ENCODE results near the gene ZNF628.

ZNF628 gene

GRCh38 chr19:55502197-55502952 is 26.0 kb downstream of the ZNF628 start:
- DNase-seq, result no peak

GRCh38 chr19:55503157-55503501 is 26.7 kb downstream of the ZNF628 start:
- DNase-seq, result no peak

- peak; percentile 93 for DNase-seq
Measured at GRCh38 chr19:55503502-55504251, 27.3 kb downstream of the ZNF628 start.

GRCh38 chr19:55504252-55504603 is 27.8 kb downstream of the ZNF628 start:
- no peak for DNase-seq

GRCh38 chr19:55504981-55505380 is 28.6 kb downstream of the ZNF628 start:
- DNase-seq, result no peak

GRCh38 chr19:55508120-55508519 is 31.7 kb downstream of the ZNF628 start:
- no peak for DNase-seq

GRCh38 chr19:55516878-55517620 is 40.6 kb downstream of the ZNF628 start:
- peak; percentile 91 for DNase-seq

- peak; percentile 86 for DNase-seq
Measured at GRCh38 chr19:55519451-55520311, 43.3 kb downstream of the ZNF628 start.

- no peak for DNase-seq
Measured at GRCh38 chr19:55520691-55521292, 44.4 kb downstream of the ZNF628 start.

- no peak for DNase-seq
Measured at GRCh38 chr19:55525289-55526101, 49.1 kb downstream of the ZNF628 start.

- DNase-seq, result peak; percentile 67
Measured at GRCh38 chr19:55526216-55527196, 50.1 kb downstream of the ZNF628 start.

- DNase-seq, result no peak
Measured at GRCh38 chr19:55527197-55528029, 51.0 kb downstream of the ZNF628 start.

GRCh38 chr19:55528030-55528803 is 51.8 kb downstream of the ZNF628 start:
- DNase-seq, result peak; percentile 26

GRCh38 chr19:55529636-55530234 is 53.3 kb downstream of the ZNF628 start:
- DNase-seq, result no peak

- no peak for DNase-seq
Measured at GRCh38 chr19:55530996-55531395, 54.6 kb downstream of the ZNF628 start.

Data from fibroblast of skin of right biceps (primary cell).